PFSK-1 (cell line): ENCODE measurements around the gene CPLX1.

Experiments used
- FOXP2 ChIP-seq: optimal IDR thresholded peaks from 2 replicates; pipeline ENCODE3; 2011; ENCODE audit warnings: borderline replicate concordance, control low read depth, inconsistent platforms; ENCODE audit not compliant: insufficient read depth; ENCODE audit errors: extremely low read length, extremely low read depth
- POLR2AphosphoS5 ChIP-seq: IDR thresholded peaks from 2 replicates; pipeline ENCODE4 v1.6.1; 2012; ENCODE audit warnings: low read depth, mild to moderate bottlenecking, control low read depth, low read length, moderate library complexity
- REST ChIP-seq, 2 experiments: IDR thresholded peaks; 2 replicates each; pipeline versions ENCODE4 v1.6.1 to v1.8.0; 2011 to 2012; ENCODE audit warnings: low read depth in 2 of 2, low read length in 2 of 2, control low read depth in 1 of 2, inconsistent platforms in 1 of 2, mild to moderate bottlenecking in 1 of 2, moderate library complexity in 1 of 2; ENCODE audit not compliant: insufficient read depth in 1 of 2
- SIN3A ChIP-seq: IDR thresholded peaks from 2 replicates; pipeline ENCODE4 v1.6.1; 2012; ENCODE audit warnings: mild to moderate bottlenecking, low read length, moderate library complexity, borderline replicate concordance; ENCODE audit not compliant: insufficient read depth
- TAF1 ChIP-seq: IDR thresholded peaks from 2 replicates; pipeline ENCODE4 v1.6.1; 2012; ENCODE audit warnings: low read length, control low read depth, borderline replicate concordance; ENCODE audit not compliant: insufficient read depth

CPLX1 gene

GRCh38 chr4:853416-853781, 27.5 kb upstream of the CPLX1 start:
- TF ChIP-seq POLR2AphosphoS5: no peak
- TF ChIP-seq FOXP2: no peak
- TF ChIP-seq TAF1: no peak
- TF ChIP-seq SIN3A: no peak
- no peak for TF ChIP-seq REST (IDR thresholded peaks at IDR 0.05; ENCODE audit: insufficient read depth in 1 of 2, low read depth in 2 of 2, low read length in 2 of 2)

DNA sequence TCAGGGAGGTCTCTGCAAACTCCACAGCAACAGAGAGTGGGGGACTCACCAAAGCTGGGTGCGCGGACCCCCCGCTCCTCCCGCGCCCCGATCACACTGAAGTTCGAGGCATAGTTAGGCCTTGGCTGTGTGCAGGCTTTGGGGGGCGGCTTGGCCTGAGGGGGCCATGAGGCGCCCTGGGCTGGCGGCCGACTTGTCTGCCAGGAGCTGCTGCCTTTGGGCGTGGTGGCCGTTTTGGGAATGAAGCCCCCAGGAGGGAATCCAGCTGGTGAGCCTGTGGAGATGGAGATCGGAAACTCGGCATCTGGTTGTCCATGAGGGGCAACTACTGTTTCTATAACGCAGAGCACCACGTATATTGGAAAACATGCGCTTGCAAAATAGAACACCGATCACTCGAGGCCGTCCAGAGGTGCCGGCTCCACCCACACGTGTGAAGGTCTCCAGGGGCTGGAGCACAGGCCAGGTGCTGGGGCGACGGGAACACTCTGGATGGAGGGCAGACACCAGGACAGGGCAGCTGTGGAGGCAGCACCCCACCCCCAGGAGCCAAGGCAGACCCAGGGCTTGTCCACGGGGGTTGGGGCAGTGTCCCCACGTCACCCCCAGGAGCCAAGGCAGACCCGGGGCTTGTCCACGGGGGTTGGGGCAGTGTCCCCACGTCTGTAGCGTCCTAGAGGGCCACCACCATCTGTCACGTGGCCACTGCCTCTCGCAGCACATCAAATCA, 25.9 kb upstream of the CPLX1 start:
- TF ChIP-seq REST (IDR thresholded peaks at IDR 0.05; ENCODE audit: insufficient read depth in 1 of 2, low read depth in 2 of 2, low read length in 2 of 2): no peak
- TF ChIP-seq SIN3A: no peak
- no peak for TF ChIP-seq FOXP2
- TF ChIP-seq TAF1: no peak
- no peak for TF ChIP-seq POLR2AphosphoS5

- no peak for TF ChIP-seq REST (IDR thresholded peaks at IDR 0.05; ENCODE audit: insufficient read depth in 1 of 2, low read depth in 2 of 2, low read length in 2 of 2)
- no peak for TF ChIP-seq TAF1
- TF ChIP-seq POLR2AphosphoS5: no peak
- TF ChIP-seq FOXP2: no peak
- no peak for TF ChIP-seq SIN3A
These were observed 24.5 kb upstream of the CPLX1 start for GRCh38 chr4:850323-850945.

GRCh38 chr4:849478-850175, 23.7 kb upstream of the CPLX1 start:
- no peak for TF ChIP-seq POLR2AphosphoS5
- TF ChIP-seq TAF1: no peak
- no peak for TF ChIP-seq REST (IDR thresholded peaks at IDR 0.05; ENCODE audit: insufficient read depth in 1 of 2, low read depth in 2 of 2, low read length in 2 of 2)
- no peak for TF ChIP-seq FOXP2
- TF ChIP-seq SIN3A: no peak
